GM12874 (cell line): ENCODE measurements around the gene CEP131.

Experiments
- CTCF ChIP-seq: IDR thresholded peaks from 2 replicates; pipeline ENCODE4 v1.5.1; 2011; ENCODE audit warnings: low read depth, mild to moderate bottlenecking, control low read depth, low read length, moderate library complexity; ENCODE audit not compliant: insufficient read depth

Gene CEP131

DNA sequence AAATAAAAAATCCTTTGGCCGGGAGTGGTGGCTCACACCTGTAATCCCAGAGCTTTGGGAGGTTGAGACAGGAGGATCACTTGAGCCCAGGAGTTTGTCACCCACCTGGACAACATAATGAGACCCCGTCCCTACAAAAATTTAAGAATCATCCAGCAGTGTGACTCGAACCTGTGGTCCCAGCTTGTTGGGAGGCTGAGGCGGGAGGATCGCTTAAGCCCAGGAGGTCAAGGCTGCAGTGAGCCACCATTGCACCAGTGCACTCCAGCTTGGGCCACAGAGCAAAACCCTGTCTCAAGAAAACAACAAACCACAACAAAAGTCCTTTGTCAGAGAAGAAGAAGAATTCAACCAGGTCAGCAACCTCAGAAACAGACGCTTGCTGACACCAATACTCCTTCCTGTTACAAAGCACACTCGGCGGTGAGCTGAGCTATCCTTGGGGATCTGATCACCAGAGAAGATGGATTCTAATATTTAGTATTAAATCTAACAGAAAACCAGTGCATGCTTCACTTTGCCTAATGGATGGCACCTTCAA is 70.4 kb downstream of the CEP131 start:
- TF ChIP-seq CTCF = no peak

DNA sequence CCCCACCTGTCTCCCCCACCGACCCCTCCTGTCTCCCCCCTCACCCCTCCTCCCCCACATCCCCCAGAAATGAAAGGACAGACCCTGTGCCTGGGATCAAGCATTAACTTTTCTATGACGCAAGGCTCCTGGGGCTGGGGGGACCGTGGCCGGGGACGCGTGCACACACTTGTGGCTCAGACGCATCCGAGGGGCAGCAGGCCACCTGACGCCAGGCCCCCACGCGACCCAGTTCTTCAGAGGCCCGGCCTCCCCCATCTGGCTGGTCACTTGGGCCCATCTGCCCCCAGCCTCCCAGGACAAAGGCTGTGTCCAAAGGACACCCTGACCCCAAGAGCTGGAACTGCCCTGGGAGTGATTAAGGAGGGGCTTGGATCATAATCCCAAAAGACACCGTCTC is 71.5 kb downstream of the CEP131 start:
- TF ChIP-seq CTCF = no peak

DNA sequence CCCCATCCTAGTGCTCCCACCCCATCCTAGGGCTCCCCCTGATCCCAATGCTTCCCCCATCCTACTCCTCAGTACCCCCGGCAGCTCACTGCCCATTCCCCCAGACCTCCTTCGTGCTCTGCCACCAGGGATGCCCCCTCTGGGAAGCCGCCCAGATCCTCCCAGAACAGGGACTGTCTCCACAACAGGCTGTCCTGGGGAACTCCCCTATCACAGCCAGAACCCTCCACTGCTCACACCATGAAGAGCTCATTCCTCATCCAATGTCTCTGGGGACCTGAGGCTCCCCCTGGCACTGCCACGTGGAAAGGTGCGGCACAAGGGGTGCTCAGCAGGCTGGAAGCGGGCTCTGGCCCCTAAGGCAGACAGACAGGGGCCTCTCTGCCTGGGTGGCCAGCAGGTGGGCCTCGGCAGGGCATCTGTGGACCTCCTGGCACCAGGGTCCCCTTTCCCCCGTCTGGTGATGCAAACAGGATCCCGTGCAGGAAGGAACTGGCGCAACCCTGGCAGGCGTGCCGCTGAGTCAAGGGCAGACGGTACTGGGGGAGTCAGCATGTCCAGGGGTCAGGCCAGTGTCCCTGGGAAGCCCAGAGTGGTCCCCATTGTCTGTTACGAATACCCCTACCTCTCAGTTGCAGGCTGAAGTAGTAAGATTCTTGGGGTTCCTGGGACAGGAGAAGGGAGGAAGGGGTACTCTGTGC is 72.2 kb downstream of the CEP131 start:
- no peak for TF ChIP-seq CTCF

GRCh38 chr17:81148986-81149533 is 73.7 kb downstream of the CEP131 start:
- no peak for TF ChIP-seq CTCF

- TF ChIP-seq CTCF = no peak
Measured at GRCh38 chr17:81148571-81148970, 74.2 kb downstream of the CEP131 start.

GRCh38 chr17:81147701-81148100 is 75.1 kb downstream of the CEP131 start:
- no peak for TF ChIP-seq CTCF

DNA sequence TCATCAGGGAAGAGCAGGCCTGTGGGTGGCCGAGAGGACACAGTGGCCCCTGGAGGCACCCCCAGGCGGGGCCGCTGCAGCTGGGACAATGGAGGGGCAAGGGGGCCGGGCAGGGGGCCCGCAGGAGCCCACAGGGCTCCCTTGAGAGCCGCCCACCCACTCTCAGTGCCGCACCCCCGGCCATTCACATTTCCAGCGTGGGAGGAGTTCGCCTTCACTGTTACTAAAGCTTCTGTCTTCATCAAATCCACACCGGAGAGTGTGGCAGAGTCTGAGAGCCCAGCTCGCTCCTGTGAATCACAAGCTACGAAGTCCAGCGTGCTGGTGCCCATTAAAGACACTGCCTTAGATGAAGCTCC is 78.4 kb downstream of the CEP131 start:
- TF ChIP-seq CTCF = no peak
